HG03457 (cell line): ENCODE results near the gene KRTAP9-3.
"Not testable (repeated sequence)": the region's sequence is repeated elsewhere in the genome, so short reads cannot be mapped to it uniquely, and the experiment has no call there.

Experiments used
- ATAC-seq: cut with Tn5 transposase; IDR thresholded peaks from one replicate; pipeline ENCODE4 v1.9.1; 2021; ENCODE audit warnings: moderate number of reproducible peaks; ENCODE audit not compliant: unreplicated experiment

Gene KRTAP9-3, protein sequence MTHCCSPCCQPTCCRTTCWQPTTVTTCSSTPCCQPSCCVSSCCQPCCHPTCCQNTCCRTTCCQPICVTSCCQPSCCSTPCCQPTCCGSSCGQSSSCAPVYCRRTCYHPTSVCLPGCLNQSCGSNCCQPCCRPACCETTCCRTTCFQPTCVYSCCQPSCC

GRCh38 chr17:41232399-41233105, at the start of gene KRTAP9-3:
KRTAP9-3 (plus strand) TSS chr17:41232449; CDS start chr17:41232502, 53 bp downstream.
- not testable (repeated sequence) for ATAC-seq

- no peak for ATAC-seq
These were observed 47.7 kb upstream of the KRTAP9-3 start, which contains the start of gene KRTAP4-1 for GRCh38 chr17:41184480-41184961. KRTAP4-1 (minus strand) TSS chr17:41184911; CDS start chr17:41184854, 57 bp downstream.

DNA sequence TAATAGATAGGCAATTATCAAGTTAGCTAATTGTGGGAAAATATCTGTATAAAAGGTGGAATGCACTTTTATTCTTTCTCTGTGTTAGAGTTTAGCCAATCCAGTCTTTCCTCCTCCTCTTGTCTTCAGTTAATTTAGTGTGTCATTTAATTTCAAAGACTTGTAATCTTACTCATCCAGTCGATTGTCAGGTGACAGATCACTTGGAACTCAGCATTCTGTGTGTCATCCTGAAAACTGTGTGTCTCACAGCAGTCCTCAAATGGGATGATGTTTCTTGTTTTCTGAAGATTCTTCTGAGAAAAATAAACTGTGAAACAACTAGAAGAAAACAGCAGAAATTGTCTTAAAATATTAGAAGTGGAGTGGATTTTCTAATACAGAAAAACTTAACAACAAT, 47.2 kb upstream of the KRTAP9-3 start:
- no peak for ATAC-seq

- ATAC-seq = no peak
These were observed 45.4 kb upstream of the KRTAP9-3 start for GRCh38 chr17:41186872-41187271.

DNA sequence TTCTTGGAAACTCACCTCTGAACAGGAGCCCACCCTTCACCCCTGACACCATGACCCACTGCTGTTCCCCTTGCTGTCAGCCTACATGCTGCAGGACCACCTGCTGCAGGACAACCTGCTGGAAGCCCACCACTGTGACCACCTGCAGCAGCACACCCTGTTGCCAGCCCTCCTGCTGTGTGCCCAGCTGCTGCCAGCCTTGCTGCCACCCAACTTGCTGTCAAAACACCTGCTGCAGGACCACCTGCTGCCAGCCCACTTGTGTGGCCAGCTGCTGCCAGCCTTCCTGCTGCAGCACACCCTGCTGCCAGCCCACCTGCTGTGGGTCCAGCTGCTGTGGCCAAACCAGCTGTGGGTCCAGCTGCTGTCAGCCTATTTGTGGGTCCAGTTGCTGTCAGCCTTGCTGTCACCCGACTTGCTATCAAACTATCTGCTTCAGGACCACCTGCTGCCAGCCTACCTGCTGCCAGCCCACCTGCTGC, 42.4 kb upstream of the KRTAP9-3 start, which contains the start of gene KRTAP9-1:
Gene KRTAP9-1, plus strand, starts transcription at position 51 of the 482 bp plus-strand sequence. Its CDS starts 0 bp downstream, at position 51.
- not testable (repeated sequence) for ATAC-seq

- ATAC-seq = no peak
These were observed 41.9 kb upstream of the KRTAP9-3 start for GRCh38 chr17:41190328-41190727.

- no peak for ATAC-seq
These were observed 36.2 kb upstream of the KRTAP9-3 start for GRCh38 chr17:41196068-41196467.

DNA sequence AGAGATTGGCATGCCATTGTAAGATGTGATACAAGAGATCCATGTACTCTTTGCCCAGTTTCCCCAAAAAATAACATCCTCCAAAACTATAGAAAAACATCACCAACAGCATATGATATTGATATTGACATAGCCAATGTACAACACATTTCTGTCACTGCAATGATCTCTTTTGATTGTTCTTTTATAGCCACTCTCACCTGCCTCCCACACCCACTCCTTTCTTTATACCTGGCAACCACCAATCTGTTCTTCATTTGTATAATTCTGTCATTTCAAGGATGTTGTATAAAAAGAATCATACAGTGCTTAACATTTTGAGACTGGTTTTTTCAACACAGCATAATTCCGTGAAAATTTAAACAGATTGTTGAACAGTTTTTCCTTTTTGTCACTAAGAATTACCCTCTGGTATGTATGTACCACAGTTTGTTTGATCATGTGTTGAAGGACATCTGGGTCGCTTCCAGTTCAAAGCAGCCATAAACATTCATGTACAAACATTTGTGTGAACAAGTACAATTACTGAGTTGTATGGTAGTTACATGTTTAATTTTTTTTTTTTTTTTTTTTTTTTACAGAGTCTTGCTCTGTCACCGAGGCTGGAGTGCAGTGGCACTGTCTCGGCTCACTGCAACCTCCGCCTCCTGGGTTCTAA, 32.7 kb upstream of the KRTAP9-3 start:
- ATAC-seq = no peak

GRCh38 chr17:41211845-41212466, 20.3 kb upstream of the KRTAP9-3 start:
- ATAC-seq = no peak

GRCh38 chr17:41212524-41213169, 19.6 kb upstream of the KRTAP9-3 start:
- no peak for ATAC-seq

GRCh38 chr17:41215681-41216080, 16.6 kb upstream of the KRTAP9-3 start:
- ATAC-seq = no peak

GRCh38 chr17:41223821-41224220, 8.4 kb upstream of the KRTAP9-3 start:
- no peak for ATAC-seq

- ATAC-seq = no peak
These were observed 6.2 kb upstream of the KRTAP9-3 start for GRCh38 chr17:41226051-41226450.

GRCh38 chr17:41226598-41227095, 5.6 kb upstream of the KRTAP9-3 start, which contains the start of gene KRTAP9-2:
KRTAP9-2 (plus strand) TSS chr17:41226648; CDS start chr17:41226655, 7 bp downstream.
- not testable (repeated sequence) for ATAC-seq

- ATAC-seq = no peak
These were observed 2.2 kb upstream of the KRTAP9-3 start for GRCh38 chr17:41230094-41230493.

DNA sequence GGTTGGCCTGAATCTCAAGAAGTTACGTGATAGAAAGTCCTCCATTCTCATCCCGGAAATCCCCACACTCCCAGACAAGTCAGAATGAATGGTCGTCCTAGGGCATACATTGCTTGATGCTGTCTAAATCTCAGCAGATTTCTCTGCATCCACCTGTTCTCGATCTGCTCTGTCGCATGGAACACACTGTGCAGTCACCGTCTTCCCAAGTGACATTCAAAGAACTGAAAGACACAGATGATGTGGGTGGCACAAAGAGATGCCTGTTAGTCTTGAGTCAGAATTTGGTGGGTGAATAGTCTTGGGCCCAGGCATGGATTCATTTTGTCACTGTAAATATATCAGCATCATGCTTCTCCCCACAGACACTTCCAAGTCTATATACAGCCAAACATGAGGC, 518 bp upstream of the KRTAP9-3 start:
- ATAC-seq = no peak

GRCh38 chr17:41237116-41237515, 4.9 kb downstream of the KRTAP9-3 start:
- ATAC-seq = not testable (repeated sequence)

DNA sequence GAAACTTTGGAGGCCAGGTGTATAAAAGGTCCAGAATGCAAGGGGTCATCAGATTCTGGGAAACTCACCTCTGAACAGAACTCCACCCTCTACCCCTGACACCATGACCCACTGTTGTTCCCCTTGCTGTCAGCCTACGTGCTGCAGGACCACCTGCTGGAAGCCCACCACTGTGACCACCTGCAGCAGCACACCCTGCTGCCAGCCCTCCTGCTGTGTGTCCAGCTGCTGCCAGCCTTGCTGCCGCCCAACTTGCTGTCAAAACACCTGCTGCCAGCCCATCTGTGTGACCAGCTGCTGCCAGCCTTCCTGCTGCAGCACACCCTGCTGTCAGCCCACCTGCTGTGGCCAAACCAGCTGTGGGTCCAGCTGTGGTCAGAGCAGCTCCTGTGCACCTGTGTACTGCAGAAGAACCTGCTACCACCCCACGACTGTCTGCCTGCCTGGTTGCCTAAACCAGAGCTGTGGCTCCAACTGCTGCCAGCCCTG, 5.7 kb downstream of the KRTAP9-3 start, which contains the start of gene KRTAP9-8:
Gene KRTAP9-8, plus strand, starts transcription at position 51 of the 489 bp plus-strand sequence. Its CDS starts 53 bp downstream, at position 104.
- not testable (repeated sequence) for ATAC-seq

DNA sequence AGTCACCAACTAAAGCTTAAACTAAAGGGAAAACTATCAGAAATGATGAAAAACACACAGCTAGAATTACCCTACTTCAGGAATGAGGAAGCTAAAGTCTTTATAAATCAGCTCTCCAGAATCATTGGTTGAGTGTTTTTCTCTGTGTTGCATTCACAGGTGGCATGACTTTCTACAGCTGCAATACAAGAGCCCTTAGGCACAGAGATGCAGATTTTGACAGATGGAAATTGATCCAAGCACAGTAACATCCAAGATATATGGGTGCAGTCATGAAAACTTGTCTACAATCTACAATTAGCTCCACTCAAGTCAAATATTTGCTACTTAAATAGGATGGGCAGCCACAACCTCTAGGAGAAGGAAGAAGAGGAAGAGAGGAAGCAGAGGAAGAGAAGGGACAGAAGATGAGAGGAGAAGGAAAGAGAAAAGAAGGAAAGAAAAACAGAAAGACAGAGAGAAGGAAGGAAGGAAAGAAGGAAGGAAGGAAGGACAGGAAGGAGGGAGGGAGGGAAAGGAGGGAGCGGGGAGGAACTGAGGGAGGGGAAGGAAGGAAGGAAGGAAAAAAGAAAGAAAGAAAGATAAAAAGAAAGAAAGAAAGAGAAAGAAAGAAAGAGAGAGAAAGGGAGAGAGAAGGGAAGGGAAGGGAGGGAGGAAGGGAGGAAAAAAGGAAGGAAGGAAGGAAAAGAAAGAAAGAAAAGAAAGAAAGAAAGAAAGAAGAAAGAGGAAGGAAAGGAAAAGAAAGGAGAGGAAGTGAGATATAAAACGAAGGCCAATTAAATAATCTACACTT, 14.9 kb downstream of the KRTAP9-3 start:
- ATAC-seq = not testable (repeated sequence)
